Gastrocnemius medialis (tissue), 4 donors: Measurements from ENCODE around the gene LNX1. TPM values are rescaled to one million over a fixed set of nuclear protein-coding genes. Genes with fewer than 3 reads are reported as not detected.

Source experiments
- ATAC-seq, 2 donors: fragments of 150-250 bp; one replicate each; pipeline ENCODE4 v1.9.1; 2016
- DNase-seq, 2 donors: peaks; one replicate each; pipeline ENCODE4 v3.0.0-alpha.2; 2019
- H3K27ac ChIP-seq, 4 donors: fragments of 200-600 bp; sonication (generic); 1 replicate in 1 of 4; 2 replicates in 3 of 4; pipeline ENCODE4 v1.5.1; 2016 to 2018; ENCODE audit warnings: mild to moderate bottlenecking in 2 of 4, moderate library complexity in 1 of 4
- H3K27me3 ChIP-seq, 3 donors: fragments of 200-600 bp; sonication (generic) in 2 of 3; 1 replicate in 1 of 3; 2 replicates in 2 of 3; pipeline versions ENCODE4 v1.5.1 to v1.6.0; 2016 to 2019; ENCODE audit warnings: mild to moderate bottlenecking in 1 of 3, moderate library complexity in 1 of 3
- H3K36me3 ChIP-seq, 2 donors: fragments of 200-600 bp; sonication (generic) in 1 of 2; one replicate each; pipeline ENCODE4 v1.5.1; 2017 to 2018
- H3K4me1 ChIP-seq, 2 donors: fragments of 200-600 bp; sonication (generic) in 1 of 2; one replicate each; pipeline ENCODE4 v1.5.1; 2016 to 2017; ENCODE audit warnings: mild to moderate bottlenecking in 2 of 2
- H3K4me3 ChIP-seq, 4 donors: fragments of 200-600 bp; sonication (generic) in 3 of 4; 1 replicate in 1 of 4; 2 replicates in 3 of 4; pipeline ENCODE4 v1.5.1; 2016 to 2019; ENCODE audit warnings: mild to moderate bottlenecking in 2 of 4
- H3K9me3 ChIP-seq, 3 donors: fragments of 200-600 bp; sonication (generic) in 2 of 3; 1 replicate in 1 of 3; 2 replicates in 2 of 3; pipeline ENCODE4 v1.5.1; 2016 to 2019
- POLR2A ChIP-seq, 2 donors: fragments of 450-650 bp; IDR thresholded peaks; one replicate each; pipeline ENCODE4 v1.6.1; 2017; ENCODE audit warnings: antibody characterized with exemption in 2 of 2, mild to moderate bottlenecking in 2 of 2, moderate library complexity in 2 of 2
- in situ Hi-C, 4 donors: fragments of 200-750 bp; cut with MboI; loops; one replicate each; pipeline versions ENCODE4 v1.15.0 to v1.8.0; 2017; ENCODE audit warnings: low sequenced_read_pairs in 4 of 4
- intact Hi-C: fragments of 100-400 bp; cut with DNase I; formaldehyde crosslinking; loops from one replicate; pipeline ENCODE4 v1.15.1; 2023; ENCODE audit warnings: low total_unique reads
- total RNA-seq, 4 donors: library from RNA; depleted of rRNA; stranded (reverse); fragments of >200 nt; gene quantifications; one replicate each; pipeline versions ENCODE4 v1.1.0 to v1.2.3, GENCODE V29; 2016
- TF ChIP-seq, protein P1 (sequence below), 5 experiments: fragments of 450-650 bp in 3 of 5; fragments of 200-600 bp in 2 of 5; sonication (generic) in 2 of 5; IDR thresholded peaks in 4 of 5; conservative IDR thresholded peaks in 1 of 5; 1 replicate in 4 of 5; 2 replicates in 1 of 5; pipeline ENCODE4 v1.5.1; 2016 to 2019; ENCODE audit warnings: antibody characterized with exemption in 5 of 5, mild to moderate bottlenecking in 3 of 5, moderate library complexity in 3 of 5

Gene LNX1
- total RNA-seq, 4 donors from 2014 or later: 7.0 to 12.3 (median 11.0) TPM

- no peak overlapping the region for H3K27ac ChIP-seq
- in situ Hi-C loops (no loop called here), intact Hi-C loops (no loop called here)
- no peaks in the 10 kb centered on the region for H3K4me1 ChIP-seq
- H3K4me3 ChIP-seq: no peak overlapping the region
- DNase-seq (no peak), ATAC-seq (no peak)
- H3K27me3 ChIP-seq: no peaks in the 10 kb centered on the region
- H3K36me3 ChIP-seq: no peaks in the 10 kb centered on the region
- H3K9me3 ChIP-seq: no peaks in the 10 kb centered on the region
- no peak for TF ChIP-seq POLR2A (IDR thresholded peaks at IDR 0.05)
- TF ChIP-seq, protein P1, sequence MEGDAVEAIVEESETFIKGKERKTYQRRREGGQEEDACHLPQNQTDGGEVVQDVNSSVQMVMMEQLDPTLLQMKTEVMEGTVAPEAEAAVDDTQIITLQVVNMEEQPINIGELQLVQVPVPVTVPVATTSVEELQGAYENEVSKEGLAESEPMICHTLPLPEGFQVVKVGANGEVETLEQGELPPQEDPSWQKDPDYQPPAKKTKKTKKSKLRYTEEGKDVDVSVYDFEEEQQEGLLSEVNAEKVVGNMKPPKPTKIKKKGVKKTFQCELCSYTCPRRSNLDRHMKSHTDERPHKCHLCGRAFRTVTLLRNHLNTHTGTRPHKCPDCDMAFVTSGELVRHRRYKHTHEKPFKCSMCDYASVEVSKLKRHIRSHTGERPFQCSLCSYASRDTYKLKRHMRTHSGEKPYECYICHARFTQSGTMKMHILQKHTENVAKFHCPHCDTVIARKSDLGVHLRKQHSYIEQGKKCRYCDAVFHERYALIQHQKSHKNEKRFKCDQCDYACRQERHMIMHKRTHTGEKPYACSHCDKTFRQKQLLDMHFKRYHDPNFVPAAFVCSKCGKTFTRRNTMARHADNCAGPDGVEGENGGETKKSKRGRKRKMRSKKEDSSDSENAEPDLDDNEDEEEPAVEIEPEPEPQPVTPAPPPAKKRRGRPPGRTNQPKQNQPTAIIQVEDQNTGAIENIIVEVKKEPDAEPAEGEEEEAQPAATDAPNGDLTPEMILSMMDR (IDR thresholded peaks at IDR 0.05 in 4 of 5, conservative IDR thresholded peaks at IDR 0.05 in 1 of 5): no peak
These were observed 27.5 kb downstream of the LNX1 start for GRCh38 chr4:53563824-53564223.

DNA sequence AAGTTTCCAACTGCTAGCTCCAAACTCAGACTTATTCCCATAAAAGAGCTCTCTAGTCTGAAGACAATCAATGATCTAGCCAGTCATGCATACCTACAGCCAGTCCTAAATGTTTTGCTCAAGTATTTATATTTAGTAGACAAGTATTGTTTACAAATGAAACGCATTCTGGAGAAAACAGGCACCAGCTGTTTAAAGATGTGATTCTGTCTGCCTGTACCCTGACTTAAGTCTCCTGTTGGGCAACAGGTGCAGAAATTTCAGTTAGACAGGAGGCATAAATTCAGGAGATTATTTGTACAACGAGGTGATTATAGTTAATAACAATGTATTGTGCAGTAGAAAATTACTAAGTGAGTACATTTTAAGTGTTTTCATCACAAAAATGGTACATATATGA lies 28.9 kb downstream of the LNX1 start:
- H3K4me1 ChIP-seq: peaks cover 0 to 4% of the 10 kb centered on the region in 2 donors
- TF ChIP-seq, protein P1 (IDR thresholded peaks at IDR 0.05 in 4 of 5, conservative IDR thresholded peaks at IDR 0.05 in 1 of 5): no peak
- TF ChIP-seq POLR2A (IDR thresholded peaks at IDR 0.05): no peak
- no peak overlapping the region for H3K27ac ChIP-seq
- no peaks in the 10 kb centered on the region for H3K27me3 ChIP-seq
- H3K36me3 ChIP-seq: no peaks in the 10 kb centered on the region
- no peaks in the 10 kb centered on the region for H3K9me3 ChIP-seq
- in situ Hi-C loops: no loop called here
- DNase-seq (no peak), ATAC-seq (no peak)
- intact Hi-C loops: no loop called here
- H3K4me3 ChIP-seq: no peak overlapping the region

DNA sequence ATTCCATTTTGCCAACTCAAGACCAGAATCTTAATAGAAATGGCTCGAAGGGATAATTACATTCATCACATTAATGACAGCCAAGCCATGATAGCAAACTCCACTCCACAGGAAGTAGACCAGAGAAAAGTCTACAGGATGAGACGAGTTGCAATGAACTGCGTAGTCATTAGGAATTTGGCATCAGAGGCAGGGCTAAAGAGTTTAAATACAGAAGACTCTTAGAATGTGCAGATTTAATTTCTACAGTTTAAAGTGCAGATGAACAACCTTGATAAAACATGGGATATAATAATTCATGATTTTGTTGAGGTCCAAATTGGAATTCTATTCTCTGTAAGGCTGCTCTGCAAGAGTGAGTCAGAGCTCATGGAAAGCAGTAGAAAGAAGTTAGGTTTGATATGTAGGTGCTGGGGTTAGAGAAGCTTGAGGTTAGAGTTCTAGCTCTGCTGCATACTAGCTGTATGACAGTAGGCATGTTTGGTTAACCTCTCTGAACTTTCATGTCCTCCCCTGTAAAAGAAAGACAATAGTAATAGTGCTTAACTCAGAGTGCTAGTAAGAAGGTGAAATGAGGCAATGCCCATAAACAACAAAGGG lies 32.2 kb downstream of the LNX1 start:
- Histone ChIP-seq H3K27me3 (no peaks in the 10 kb centered on the region), H3K4me3 (no peak overlapping the region), H3K27ac (peak overlapping the region in 2 of 4 donors; percentile 12 to 26), H3K9me3 (no peaks in the 10 kb centered on the region), H3K4me1 (peaks cover 0 to 4% of the 10 kb centered on the region in 2 donors), H3K36me3 (no peaks in the 10 kb centered on the region)
- TF ChIP-seq POLR2A (IDR thresholded peaks at IDR 0.05): no peak
- TF ChIP-seq, protein P1 (IDR thresholded peaks at IDR 0.05 in 4 of 5, conservative IDR thresholded peaks at IDR 0.05 in 1 of 5): no peak
- intact Hi-C loops: no loop called here
- in situ Hi-C loops: no loop called here
- DNase-seq (no peak), ATAC-seq (no peak)

DNA sequence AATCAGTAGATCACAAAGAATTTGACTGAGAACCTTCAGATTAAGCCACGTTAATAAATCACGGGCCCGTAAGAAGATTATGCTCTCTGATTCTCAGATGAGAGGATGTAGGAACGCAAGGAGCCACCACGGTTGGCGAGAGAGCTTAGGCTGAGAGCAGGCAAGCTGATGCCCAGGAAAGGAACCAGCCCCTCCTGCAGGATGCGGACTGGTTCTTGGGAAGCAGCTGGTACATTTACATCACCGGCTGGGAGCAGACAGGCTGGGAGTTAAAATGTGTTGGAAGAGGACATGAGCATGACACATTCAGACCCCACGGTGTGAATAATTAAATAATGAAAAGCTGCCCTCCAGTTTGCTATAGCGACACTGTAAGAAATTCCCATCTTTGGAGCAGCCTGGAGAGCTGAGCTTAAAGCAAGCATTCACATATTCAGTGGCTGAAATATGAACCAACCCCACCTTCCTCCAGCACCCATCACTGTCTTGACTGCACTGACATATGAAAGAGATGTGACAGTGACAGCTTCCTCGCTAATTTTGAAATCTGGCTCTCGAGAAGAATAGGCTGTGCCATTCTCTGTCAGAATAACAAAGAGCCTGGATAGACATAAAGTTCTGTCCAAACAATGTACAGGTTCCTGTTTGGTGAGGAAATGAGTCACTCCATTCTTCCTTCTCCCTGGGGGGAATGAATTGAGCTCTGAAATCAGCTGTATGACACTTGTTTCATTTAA lies 33.1 kb downstream of the LNX1 start:
- Histone ChIP-seq H3K9me3 (no peaks in the 10 kb centered on the region), H3K4me1 (peaks cover 0 to 4% of the 10 kb centered on the region in 2 donors), H3K36me3 (no peaks in the 10 kb centered on the region), H3K4me3 (no peak overlapping the region), H3K27me3 (no peaks in the 10 kb centered on the region), H3K27ac (peak overlapping the region in 2 of 4 donors; percentile 2 to 45)
- no peak for TF ChIP-seq POLR2A (IDR thresholded peaks at IDR 0.05)
- TF ChIP-seq, protein P1 (IDR thresholded peaks at IDR 0.05 in 4 of 5, conservative IDR thresholded peaks at IDR 0.05 in 1 of 5): no peak
- ATAC-seq: peak in 1 of 2 donors; percentile 50
- intact Hi-C loops (no loop called here), in situ Hi-C loops (no loop called here)
- no peak for DNase-seq
